SU-DHL-6 (cell line): ENCODE measurements around the gene GATAD2A.

ENCODE experiments used
- H2AFZ ChIP-seq: fragments of 200-600 bp; sonication (generic); 2 replicates; pipeline ENCODE4 v1.6.1; 2014; ENCODE audit warnings: low read depth, mild to moderate bottlenecking, moderate library complexity, mixed read lengths, antibody characterized with exemption, low read length; ENCODE audit not compliant: severe bottlenecking
- H3F3A ChIP-seq: fragments of 200-600 bp; shearing (Covaris generic); 2 replicates; pipeline ENCODE4 v1.6.0; 2016; ENCODE audit warnings: antibody characterized with exemption, mild to moderate bottlenecking; ENCODE audit not compliant: insufficient read depth
- H3K27ac ChIP-seq: fragments of 200-600 bp; sonication (generic); 2 replicates; pipeline ENCODE4 v1.5.1; 2016; ENCODE audit warnings: low read depth, mild to moderate bottlenecking, low read length, moderate library complexity, mixed read lengths
- H3K27me3 ChIP-seq: fragments of 200-600 bp; sonication (generic), shearing (Covaris generic); 2 replicates; pipeline ENCODE4 v1.6.0; 2014; ENCODE audit warnings: mild to moderate bottlenecking, low read length
- H3K36me3 ChIP-seq: fragments of 200-600 bp; sonication (generic); 2 replicates; pipeline ENCODE4 v1.6.1; 2014; ENCODE audit warnings: mild to moderate bottlenecking, low read length, mixed read lengths
- H3K4me2 ChIP-seq: fragments of 300-600, 200-600 bp; shearing (Covaris generic), sonication (generic); 2 replicates; pipeline ENCODE4 v1.6.0; 2014; ENCODE audit warnings: low read length, low read depth, mild to moderate bottlenecking; ENCODE audit not compliant: poor library complexity, severe bottlenecking
- H3K4me3 ChIP-seq: fragments of 200-600 bp; sonication (generic); 2 replicates; pipeline ENCODE4 v1.5.1; 2014; ENCODE audit warnings: antibody characterized with exemption, low read length, mild to moderate bottlenecking, mixed read lengths; ENCODE audit not compliant: insufficient read depth, poor library complexity, severe bottlenecking
- H3K79me2 ChIP-seq: fragments of 200-600 bp; sonication (generic); 2 replicates; pipeline ENCODE4 v1.6.1; 2014; ENCODE audit warnings: mild to moderate bottlenecking, low read length, moderate library complexity; ENCODE audit not compliant: insufficient read depth
- H3K9ac ChIP-seq: fragments of 200-600 bp; sonication (generic); 2 replicates; pipeline ENCODE4 v1.7.0; 2014; ENCODE audit warnings: mild to moderate bottlenecking, low read length
- H3K9me2 ChIP-seq: fragments of 200-600 bp; sonication (generic); replicated peaks from 2 replicates; pipeline ENCODE4 v1.6.1; 2014; ENCODE audit warnings: low read length; ENCODE audit not compliant: insufficient read depth
- H3K9me3 ChIP-seq: fragments of 200-600 bp; sonication (generic); 2 replicates; pipeline ENCODE4 v1.6.1; 2014; ENCODE audit warnings: low read length, mixed read lengths; ENCODE audit not compliant: insufficient read depth
- H4K20me1 ChIP-seq: fragments of 200-600 bp; sonication (generic); 2 replicates; pipeline ENCODE4 v1.6.1; 2014; ENCODE audit warnings: low read depth, mild to moderate bottlenecking, antibody characterized with exemption, low read length, moderate library complexity, mixed read lengths
- CTCF ChIP-seq: fragments of 200-600 bp; sonication (generic); IDR thresholded peaks from one replicate; pipeline ENCODE4 v1.5.1; 2017; ENCODE audit warnings: antibody characterized with exemption, mild to moderate bottlenecking, low read length, moderate library complexity; ENCODE audit not compliant: insufficient read depth, poor library complexity, severe bottlenecking
- EZH2phosphoT487 ChIP-seq: fragments of 200-600 bp; sonication (generic), shearing (Covaris generic); conservative IDR thresholded peaks from 2 replicates; pipeline ENCODE4 v1.6.1; 2018; ENCODE audit warnings: mild to moderate bottlenecking, antibody characterized with exemption, low read length, moderate library complexity, mixed read lengths

Gene GATAD2A

DNA sequence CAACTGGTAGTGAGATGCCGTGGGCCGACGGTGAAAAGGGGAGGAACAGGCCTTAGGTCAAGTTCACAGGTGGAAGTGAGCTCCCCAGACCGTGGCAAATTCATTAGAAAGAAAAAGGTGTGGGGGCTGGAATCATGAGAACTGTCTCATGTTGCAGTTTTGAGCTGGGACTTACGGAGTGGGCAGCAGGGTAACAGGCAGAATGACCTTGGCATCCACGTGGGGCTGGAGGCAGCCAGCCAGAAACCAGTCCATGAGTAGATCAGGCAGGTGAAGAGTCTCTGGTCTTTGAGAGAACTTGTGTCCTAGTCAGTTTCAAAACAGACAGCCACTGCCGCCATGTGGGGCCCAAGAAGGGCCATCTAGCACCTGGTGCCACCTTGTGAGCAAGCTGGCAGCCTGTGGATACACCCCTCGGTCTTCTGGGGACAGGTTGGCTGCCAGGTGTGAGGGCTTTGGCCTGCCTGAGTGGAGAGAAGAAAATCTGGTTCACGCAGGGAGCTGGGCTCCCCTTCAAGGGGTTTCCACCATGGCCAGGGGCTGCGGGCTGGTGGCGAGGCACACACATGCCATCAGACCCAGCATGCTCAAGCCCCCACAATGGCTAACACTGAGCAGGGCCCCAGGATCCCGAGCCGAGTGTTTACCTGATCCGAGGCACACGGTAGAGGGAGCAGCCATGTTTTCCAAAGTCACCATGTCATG lies 86.0 kb downstream of the GATAD2A start:
- H2AFZ ChIP-seq, result no peak overlapping the region
- peaks cover 30% of the 10 kb centered on the region for H3K79me2 ChIP-seq
- H3F3A ChIP-seq, result peaks cover 17% of the 10 kb centered on the region
- H3K4me3 ChIP-seq, result no peak overlapping the region
- no peaks in the 10 kb centered on the region for H4K20me1 ChIP-seq
- H3K9me3 ChIP-seq, result no peaks in the 10 kb centered on the region
- H3K4me2 ChIP-seq, result no peak overlapping the region
- no peaks in the 10 kb centered on the region for H3K9me2 ChIP-seq
- no peaks in the 10 kb centered on the region; the same call in 1 of the 2 replicates for H3K36me3 ChIP-seq
- no peak overlapping the region for H3K9ac ChIP-seq
- no peak for TF ChIP-seq EZH2phosphoT487
- no peak for TF ChIP-seq CTCF
- no peaks in the 10 kb centered on the region for H3K27me3 ChIP-seq
- H3K27ac ChIP-seq, result no peak overlapping the region

DNA sequence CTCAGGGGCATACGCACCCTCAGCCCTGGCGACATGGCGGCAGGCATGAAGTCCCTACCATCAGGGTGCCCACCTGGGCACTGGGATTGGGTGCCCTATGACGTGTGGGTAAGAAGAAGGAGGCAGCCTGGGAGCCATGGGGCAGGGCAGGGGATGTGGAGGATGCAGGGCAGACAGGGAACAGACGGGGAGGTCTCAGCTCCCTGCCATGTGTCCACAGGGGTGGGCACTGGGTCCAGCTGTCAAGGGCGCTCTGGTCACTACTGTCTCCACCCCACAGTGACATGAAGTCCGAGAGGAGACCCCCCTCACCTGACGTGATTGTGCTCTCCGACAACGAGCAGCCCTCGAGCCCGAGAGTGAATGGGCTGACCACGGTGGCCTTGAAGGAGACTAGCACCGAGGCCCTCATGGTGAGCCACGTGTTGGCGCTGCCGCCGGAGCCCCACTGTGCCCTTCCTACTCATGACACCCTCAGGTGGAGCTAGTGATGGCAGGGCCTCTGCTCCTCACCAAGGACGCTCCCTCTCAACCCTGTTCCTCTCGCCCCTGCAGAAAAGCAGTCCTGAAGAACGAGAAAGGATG lies 86.6 kb downstream of the GATAD2A start:
- Histone ChIP-seq H3K27ac (no peak overlapping the region), H4K20me1 (no peaks in the 10 kb centered on the region), H3K9ac (no peak overlapping the region), H3K27me3 (no peaks in the 10 kb centered on the region), H2AFZ (no peak overlapping the region), H3K79me2 (peaks cover 28% of the 10 kb centered on the region), H3K4me2 (no peak overlapping the region), H3F3A (peaks cover 17% of the 10 kb centered on the region), H3K4me3 (no peak overlapping the region), H3K9me3 (no peaks in the 10 kb centered on the region), H3K36me3 (no peaks in the 10 kb centered on the region; the same call in 1 of the 2 replicates), H3K9me2 (no peaks in the 10 kb centered on the region)
- TF ChIP-seq CTCF (no peak), EZH2phosphoT487 (no peak)

- Histone ChIP-seq H3K27ac (no peak overlapping the region), H2AFZ (no peak overlapping the region), H3K36me3 (no peaks in the 10 kb centered on the region; the same call in 1 of the 2 replicates), H3K9me3 (no peaks in the 10 kb centered on the region), H3K27me3 (no peaks in the 10 kb centered on the region), H3K9me2 (no peaks in the 10 kb centered on the region), H3K4me2 (no peak overlapping the region), H3K79me2 (peaks cover 24% of the 10 kb centered on the region), H3F3A (peaks cover 13% of the 10 kb centered on the region), H3K4me3 (no peak overlapping the region), H4K20me1 (no peaks in the 10 kb centered on the region), H3K9ac (no peak overlapping the region)
- no peak for TF ChIP-seq EZH2phosphoT487
- no peak for TF ChIP-seq CTCF
Measured at GRCh38 chr19:19493841-19494546, 88.5 kb downstream of the GATAD2A start.
